Activated CD4-positive, alpha-beta T cell treated with anti-CD3 and anti-CD28 coated beads, Interleukin-2, amount 10 ng/mL, durations not matched to agents 7 days and 5 days (primary cell): ENCODE data around the gene MIA2. TPM values are rescaled to one million over a fixed set of nuclear protein-coding genes. Genes with fewer than 3 reads are reported as not detected.
A peak's percentile ranks its signal among the peaks of the same experiment; 100 is the strongest.
"Not testable (repeated sequence)": the region's sequence is repeated elsewhere in the genome, so short reads cannot be mapped to it uniquely, and the experiment has no call there.

ENCODE experiments used
- CTCF ChIA-PET: fragments of 350-600 bp; sonication (Branson Sonifier 250); formaldehyde crosslinking; loops from one replicate; lab custom pipeline; 2021; ENCODE audit warnings: antibody characterized with exemption; lab: Charles Lee
- POLR2A ChIA-PET: fragments of 350-600 bp; sonication (Branson Sonifier 250); formaldehyde crosslinking; loops from one replicate; lab custom pipeline; 2021; ENCODE audit warnings: antibody characterized with exemption; lab: Charles Lee
- DNase-seq: peaks from one replicate; pipeline ENCODE4 v3.0.0-alpha.2; 2020
- H3K27ac Mint-ChIP-seq: one replicate; pipeline ENCODE4 v1.8.0; 2021; ENCODE audit warnings: mild to moderate bottlenecking, moderate library complexity, mixed read lengths
- H3K27me3 Mint-ChIP-seq: one replicate; pipeline ENCODE4 v1.8.0; 2021; ENCODE audit warnings: mixed read lengths
- H3K36me3 Mint-ChIP-seq: one replicate; pipeline ENCODE4 v1.8.0; 2021; ENCODE audit warnings: low read depth, mixed read lengths
- H3K4me1 Mint-ChIP-seq: one replicate; pipeline ENCODE4 v1.8.0; 2021; ENCODE audit warnings: mixed read lengths
- H3K4me3 Mint-ChIP-seq: one replicate; pipeline ENCODE4 v1.8.0; 2021; ENCODE audit warnings: mild to moderate bottlenecking, moderate library complexity, mixed read lengths
- H3K9me3 Mint-ChIP-seq: one replicate; pipeline ENCODE4 v1.8.0; 2021; ENCODE audit warnings: mixed read lengths
- total RNA-seq, 2 experiments: library from RNA; stranded (reverse); gene quantifications; one replicate each; pipeline ENCODE4 v1.2.3, GENCODE V29; 2021

MIA2 gene
- total RNA-seq, 2 experiments from 2014 or later, result 25.5 to 28.2 TPM

DNA sequence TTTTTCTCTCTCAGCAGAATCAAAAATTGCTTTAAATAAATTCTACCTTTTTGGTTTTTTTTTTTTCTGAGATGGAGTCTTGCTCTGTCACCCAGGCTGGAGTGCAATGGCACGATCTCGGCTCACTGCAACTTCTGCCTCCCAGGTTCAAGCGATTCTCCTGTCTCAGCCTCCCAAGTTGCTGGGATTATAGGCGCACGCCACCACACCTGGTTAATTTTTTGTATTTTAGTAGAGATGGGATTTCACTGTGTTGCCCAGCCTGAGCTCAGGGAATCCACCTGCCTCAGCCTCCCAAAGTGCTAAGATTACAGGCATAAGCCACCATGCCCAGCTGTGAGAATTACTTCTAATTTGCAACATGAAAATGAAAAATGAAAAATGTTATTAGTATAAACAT, 1.3 kb downstream of the MIA2 start:
- H3K27ac Mint-ChIP-seq, H3K4me3 Mint-ChIP-seq, H3K36me3 Mint-ChIP-seq, DNase-seq, H3K9me3 Mint-ChIP-seq, H3K27me3 Mint-ChIP-seq, POLR2A ChIA-PET: not testable (repeated sequence)
- CTCF ChIA-PET, result interaction anchor here (0.6 kb wide), 1 partner anchor 232 kb away, joined by 3 read pairs; no protein-coding TSS in a partner anchor
- peaks cover 35% of the 10 kb centered on the region for H3K4me1 Mint-ChIP-seq

DNA sequence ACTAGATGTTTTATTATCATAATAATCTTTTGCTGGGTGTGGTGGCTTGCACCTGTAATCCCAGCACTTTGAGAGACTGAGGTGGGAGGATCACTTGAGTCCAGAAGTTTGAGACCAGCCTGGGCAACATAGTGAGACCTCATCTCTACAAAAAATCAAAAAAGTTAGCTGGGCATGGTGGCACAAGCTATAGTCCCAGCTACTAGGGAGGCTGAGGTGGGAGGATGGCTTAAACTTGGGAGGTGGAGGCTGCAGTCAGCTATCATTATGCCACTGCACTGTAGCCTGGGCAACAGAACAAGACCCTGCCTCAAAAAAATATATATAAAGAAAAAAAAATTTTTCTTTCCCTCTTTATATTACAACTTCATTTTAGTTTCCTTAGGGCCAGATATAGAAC, 1.8 kb downstream of the MIA2 start:
- H3K27me3 Mint-ChIP-seq, H3K9me3 Mint-ChIP-seq, H3K27ac Mint-ChIP-seq, POLR2A ChIA-PET, DNase-seq, H3K4me3 Mint-ChIP-seq, H3K36me3 Mint-ChIP-seq: not testable (repeated sequence)
- CTCF ChIA-PET, result interaction anchor here (0.8 kb wide), 1 partner anchor 9 kb away, joined by 3 read pairs; no protein-coding TSS in a partner anchor
- peaks cover 32% of the 10 kb centered on the region for H3K4me1 Mint-ChIP-seq

DNA sequence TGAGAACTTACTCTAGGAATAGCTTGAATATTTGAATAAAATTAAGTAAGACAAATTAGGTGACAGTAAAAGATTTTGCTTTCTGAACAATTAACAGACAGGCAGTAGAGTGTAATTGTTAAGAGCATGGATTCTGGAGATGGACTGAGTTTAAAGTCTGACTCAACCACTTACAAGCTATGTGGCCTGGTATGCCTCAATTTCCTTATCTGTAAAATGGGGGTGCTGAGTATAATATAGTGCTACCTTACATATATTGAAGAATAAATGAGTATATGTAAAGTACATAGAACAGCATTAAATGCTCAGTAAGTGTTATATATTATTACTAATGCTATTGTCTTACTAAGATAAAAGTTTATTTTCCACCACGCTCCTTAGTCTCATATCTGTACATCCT, 7.1 kb downstream of the MIA2 start:
- H3K4me1 Mint-ChIP-seq, result peaks cover 8% of the 10 kb centered on the region
- H3K27me3 Mint-ChIP-seq, result no peaks in the 10 kb centered on the region
- POLR2A ChIA-PET, result no interaction called here
- no peaks in the 10 kb centered on the region for H3K36me3 Mint-ChIP-seq
- DNase-seq, result no peak
- CTCF ChIA-PET, result no interaction called here
- no peak overlapping the region for H3K4me3 Mint-ChIP-seq
- H3K9me3 Mint-ChIP-seq, result no peaks in the 10 kb centered on the region
- no peak overlapping the region for H3K27ac Mint-ChIP-seq

DNA sequence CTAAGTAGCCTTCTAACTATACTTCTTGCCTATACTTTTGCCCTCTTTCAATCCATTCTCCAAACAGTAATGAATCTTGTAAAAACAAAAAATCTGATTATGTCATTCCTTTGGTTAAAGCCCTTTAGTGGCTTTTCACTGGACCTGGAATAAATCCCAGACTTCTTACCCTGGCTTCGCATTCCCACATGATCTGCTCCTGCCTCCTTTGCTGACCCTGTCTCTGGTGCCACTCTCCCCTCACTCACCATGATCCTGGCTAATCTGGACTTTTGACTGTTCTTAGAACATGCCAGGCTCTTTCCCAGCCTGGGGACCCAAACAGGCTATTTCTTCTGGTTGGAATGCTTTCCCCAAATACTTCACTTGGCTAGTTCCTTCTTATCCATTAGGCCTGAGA, 7.9 kb downstream of the MIA2 start:
- Mint-ChIP-seq H3K27me3 (no peaks in the 10 kb centered on the region), H3K4me3 (no peak overlapping the region), H3K27ac (no peak overlapping the region), H3K4me1 (peaks cover 2% of the 10 kb centered on the region), H3K9me3 (no peaks in the 10 kb centered on the region), H3K36me3 (no peaks in the 10 kb centered on the region)
- DNase-seq, result no peak
- CTCF ChIA-PET, result interaction anchor here (0.6 kb wide), 1 partner anchor 79 kb away, joined by 5 read pairs; no protein-coding TSS in a partner anchor
- POLR2A ChIA-PET, result no interaction called here

DNA sequence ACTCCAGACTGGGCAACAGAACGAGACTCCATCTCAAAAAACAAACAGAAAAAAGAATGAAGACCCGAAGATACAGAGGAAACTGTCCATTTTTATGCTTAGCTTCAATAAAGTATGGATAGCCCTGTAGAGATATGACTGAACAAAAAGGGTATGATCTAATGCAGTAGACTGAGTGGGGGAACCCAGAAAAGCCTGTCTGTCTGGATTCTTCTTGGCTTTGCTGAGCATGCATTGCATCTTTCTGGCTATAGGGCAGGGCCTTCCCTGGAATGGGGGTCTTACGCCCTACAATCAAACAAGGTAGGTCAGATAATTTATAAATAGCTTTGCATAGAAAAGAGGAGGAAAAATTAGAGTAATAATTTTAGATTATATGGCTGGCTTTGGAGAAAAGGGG, 10.1 kb downstream of the MIA2 start:
- POLR2A ChIA-PET, result no interaction called here
- DNase-seq, result no peak
- Mint-ChIP-seq H3K4me1 (no peaks in the 10 kb centered on the region), H3K4me3 (no peak overlapping the region), H3K9me3 (no peaks in the 10 kb centered on the region), H3K27me3 (peaks cover 8% of the 10 kb centered on the region), H3K36me3 (no peaks in the 10 kb centered on the region), H3K27ac (peak overlapping the region; percentile 57)
- CTCF ChIA-PET, result interaction anchor here (1.3 kb wide), 1 partner anchor 10 kb away, joined by 3 read pairs; no protein-coding TSS in a partner anchor

DNA sequence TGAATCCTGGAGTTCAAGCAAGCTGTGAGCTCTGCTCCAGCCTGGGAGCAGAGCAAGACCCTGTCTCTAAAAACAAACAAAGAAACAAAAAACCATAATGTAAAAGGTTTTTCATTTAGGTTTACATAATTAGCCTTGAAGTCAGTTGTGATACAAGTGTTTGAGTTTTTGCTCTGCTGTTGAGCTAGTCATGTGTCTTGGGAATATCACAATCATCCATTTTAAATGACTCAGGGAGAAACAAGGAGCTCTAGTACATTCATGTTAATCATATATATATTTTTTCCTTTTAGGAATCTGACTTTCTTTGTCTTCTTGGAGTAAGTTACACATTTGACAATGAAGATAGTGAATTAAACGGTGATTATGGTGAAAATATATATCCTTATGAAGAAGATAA, 12.9 kb downstream of the MIA2 start:
- CTCF ChIA-PET, result interaction anchor here (0.7 to 1.3 kb wide), 4 partner anchors 9 to 22 kb away, joined by 3 to 5 read pairs (median 3); no protein-coding TSS in a partner anchor
- POLR2A ChIA-PET, result no interaction called here
- Mint-ChIP-seq H3K9me3 (no peaks in the 10 kb centered on the region), H3K27ac (no peak overlapping the region), H3K4me3 (no peak overlapping the region), H3K27me3 (peaks cover 11% of the 10 kb centered on the region), H3K36me3 (no peaks in the 10 kb centered on the region), H3K4me1 (no peaks in the 10 kb centered on the region)
- no peak for DNase-seq

DNA sequence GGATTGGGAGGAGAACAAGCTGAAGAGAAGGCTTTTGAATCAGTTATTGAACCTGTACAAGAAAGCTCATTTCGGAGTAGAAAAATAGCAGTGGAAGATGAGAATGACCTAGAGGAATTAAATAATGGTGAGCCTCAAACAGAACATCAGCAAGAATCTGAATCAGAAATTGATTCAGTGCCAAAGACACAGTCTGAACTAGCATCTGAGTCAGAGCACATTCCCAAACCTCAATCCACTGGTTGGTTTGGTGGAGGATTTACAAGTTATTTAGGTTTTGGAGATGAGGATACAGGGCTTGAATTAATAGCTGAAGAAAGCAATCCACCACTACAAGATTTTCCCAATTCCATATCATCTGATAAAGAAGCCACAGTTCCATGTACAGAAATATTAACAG, 13.5 kb downstream of the MIA2 start:
- DNase-seq, result no peak
- Mint-ChIP-seq H3K27me3 (peaks cover 11% of the 10 kb centered on the region), H3K9me3 (no peaks in the 10 kb centered on the region), H3K4me1 (no peaks in the 10 kb centered on the region), H3K4me3 (no peak overlapping the region), H3K36me3 (no peaks in the 10 kb centered on the region), H3K27ac (no peak overlapping the region)
- POLR2A ChIA-PET, result no interaction called here
- CTCF ChIA-PET, result interaction anchor here (0.7 to 1.3 kb wide), 4 partner anchors 10 to 21 kb away, joined by 3 to 5 read pairs (median 3); no protein-coding TSS in a partner anchor

DNA sequence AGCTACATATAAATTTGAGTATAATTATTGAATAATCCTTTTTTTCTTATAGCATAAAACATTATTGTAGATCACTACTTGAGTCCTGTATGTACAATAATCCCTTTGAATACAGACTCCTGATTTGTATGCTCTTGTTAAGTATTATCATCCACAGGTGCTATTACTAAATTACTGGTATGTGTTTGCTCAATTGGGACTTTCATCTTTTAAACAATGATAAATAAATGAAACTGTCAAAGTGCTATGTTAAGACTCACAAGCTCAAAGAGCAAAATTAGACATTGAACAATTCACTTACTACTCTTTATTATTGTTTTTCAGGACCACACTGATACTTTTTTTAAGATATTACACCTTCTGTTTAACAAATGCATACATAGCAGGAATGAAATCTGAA, 17.8 kb downstream of the MIA2 start:
- Mint-ChIP-seq H3K36me3 (peaks cover 1% of the 10 kb centered on the region), H3K27me3 (peaks cover 11% of the 10 kb centered on the region), H3K4me1 (no peaks in the 10 kb centered on the region), H3K27ac (no peak overlapping the region), H3K9me3 (no peaks in the 10 kb centered on the region), H3K4me3 (no peak overlapping the region)
- ChIA-PET POLR2A (no interaction called here), CTCF (no interaction called here)
- DNase-seq, result no peak

DNA sequence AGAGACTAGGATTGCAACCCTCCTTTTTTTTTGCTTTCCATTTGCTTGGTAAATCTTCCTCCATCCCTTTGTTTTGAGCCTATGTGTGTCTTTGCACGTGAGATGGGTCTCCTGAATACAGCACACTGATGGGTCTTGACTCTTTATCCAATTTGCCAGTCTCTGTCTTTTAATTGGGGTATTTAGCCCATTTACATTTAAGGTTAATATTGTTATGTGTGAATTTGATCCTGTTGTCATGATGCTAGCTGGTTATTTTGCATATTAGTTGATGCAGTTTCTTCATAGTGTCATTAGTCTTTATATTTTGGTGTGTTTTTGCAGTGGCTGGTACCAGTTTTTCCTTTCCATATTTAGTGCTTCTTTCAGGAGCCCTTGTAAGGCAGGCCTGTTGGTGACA, 23.7 kb downstream of the MIA2 start:
- CTCF ChIA-PET, result interaction anchor here (1.7 kb wide), 1 partner anchor 10 kb away, joined by 4 read pairs; no protein-coding TSS in a partner anchor
- H3K27ac Mint-ChIP-seq, H3K27me3 Mint-ChIP-seq, DNase-seq, POLR2A ChIA-PET, H3K4me1 Mint-ChIP-seq, H3K4me3 Mint-ChIP-seq: not testable (repeated sequence)
- H3K36me3 Mint-ChIP-seq, result peaks cover 10% of the 10 kb centered on the region
- peaks cover 11% of the 10 kb centered on the region for H3K9me3 Mint-ChIP-seq

DNA sequence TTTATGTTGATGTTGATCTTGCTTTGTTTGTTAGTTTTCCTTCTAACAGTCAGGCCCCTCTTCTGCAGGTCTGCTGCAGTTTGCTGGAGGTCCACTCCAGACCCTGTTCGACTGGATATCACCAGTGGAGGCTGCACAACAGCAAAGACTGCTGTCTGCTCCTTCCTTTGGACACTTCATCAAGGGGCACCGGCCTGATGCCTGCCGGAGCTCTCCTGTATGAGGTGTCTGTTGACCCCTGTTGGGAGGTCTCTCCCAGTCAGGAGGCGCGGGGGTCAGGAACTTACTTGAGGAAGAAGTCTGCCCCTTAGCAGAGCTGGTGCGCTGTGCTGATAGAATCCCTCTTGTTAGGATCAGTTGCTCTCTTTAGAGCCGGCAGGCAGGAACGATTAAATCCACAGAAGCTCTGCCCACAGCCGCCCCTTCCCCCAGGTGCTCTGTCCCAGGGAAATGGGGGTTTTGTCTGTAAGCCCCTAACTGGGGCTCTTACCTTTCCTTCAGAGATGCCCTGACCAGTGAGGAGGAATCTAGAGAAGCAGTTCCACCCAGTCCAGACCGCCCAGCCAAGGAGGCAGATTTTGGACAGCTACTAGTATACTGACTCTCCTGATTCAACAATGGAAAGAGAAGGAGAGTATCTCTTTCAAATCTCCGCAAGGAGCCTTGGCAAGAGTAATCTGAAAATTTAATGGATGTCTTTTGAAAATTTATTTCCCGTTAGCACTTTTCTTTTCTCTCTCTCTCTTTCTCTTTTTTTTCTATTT, 25.2 kb downstream of the MIA2 start:
- H3K27ac Mint-ChIP-seq, result no peak overlapping the region
- no peak for DNase-seq
- peaks cover 16% of the 10 kb centered on the region for H3K36me3 Mint-ChIP-seq
- no peaks in the 10 kb centered on the region for H3K4me1 Mint-ChIP-seq
- H3K4me3 Mint-ChIP-seq, result no peak overlapping the region
- CTCF ChIA-PET, result no interaction called here
- POLR2A ChIA-PET, result no interaction called here
- no peaks in the 10 kb centered on the region for H3K27me3 Mint-ChIP-seq
- peaks cover 14% of the 10 kb centered on the region for H3K9me3 Mint-ChIP-seq

DNA sequence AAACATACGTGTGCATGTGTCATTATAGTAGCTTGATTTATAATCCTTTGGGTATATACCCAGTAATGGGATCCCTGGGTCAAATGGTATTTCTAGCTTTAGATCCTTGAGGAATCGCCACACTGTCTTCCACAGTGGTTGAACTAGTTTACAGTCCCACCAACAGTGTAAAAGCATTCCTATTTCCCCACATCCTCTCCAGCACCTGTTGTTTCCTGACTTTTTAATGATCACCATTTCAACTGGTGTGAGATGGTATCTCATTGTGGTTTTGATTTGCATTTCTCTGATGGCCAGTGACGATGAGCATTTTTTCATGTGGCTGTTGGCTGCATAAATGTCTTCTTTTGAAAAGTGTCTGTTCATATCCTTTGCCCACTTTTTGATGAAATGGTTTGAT, 26.4 kb downstream of the MIA2 start:
- H3K9me3 Mint-ChIP-seq, result peaks cover 19% of the 10 kb centered on the region
- H3K4me3 Mint-ChIP-seq, DNase-seq, H3K27ac Mint-ChIP-seq, POLR2A ChIA-PET, H3K27me3 Mint-ChIP-seq, H3K4me1 Mint-ChIP-seq, CTCF ChIA-PET: not testable (repeated sequence)
- H3K36me3 Mint-ChIP-seq, result peaks cover 16% of the 10 kb centered on the region

DNA sequence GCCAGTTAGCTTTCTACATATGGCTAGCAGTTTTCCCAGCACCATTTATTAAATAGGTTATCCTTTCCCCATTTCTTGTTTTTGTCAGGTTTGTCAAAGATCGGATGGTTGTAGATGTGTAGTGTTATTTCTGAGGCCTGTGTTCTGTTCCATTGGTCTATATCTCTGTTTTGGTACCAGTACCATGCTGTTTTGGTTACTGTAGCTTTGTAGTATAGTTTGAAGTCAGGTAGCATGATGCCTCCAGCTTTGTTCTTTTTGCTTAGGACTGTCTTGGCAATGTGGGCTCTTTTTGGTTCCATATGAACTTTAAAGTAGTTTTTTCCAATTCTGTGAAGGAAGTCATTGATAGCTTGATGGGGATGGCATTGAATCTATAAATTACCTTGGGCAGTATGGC, 28.5 kb downstream of the MIA2 start:
- H3K4me1 Mint-ChIP-seq, result peaks cover 15% of the 10 kb centered on the region
- peaks cover 14% of the 10 kb centered on the region for H3K9me3 Mint-ChIP-seq
- H3K4me3 Mint-ChIP-seq, H3K27ac Mint-ChIP-seq, DNase-seq, POLR2A ChIA-PET, CTCF ChIA-PET, H3K27me3 Mint-ChIP-seq: not testable (repeated sequence)
- H3K36me3 Mint-ChIP-seq, result peaks cover 15% of the 10 kb centered on the region

DNA sequence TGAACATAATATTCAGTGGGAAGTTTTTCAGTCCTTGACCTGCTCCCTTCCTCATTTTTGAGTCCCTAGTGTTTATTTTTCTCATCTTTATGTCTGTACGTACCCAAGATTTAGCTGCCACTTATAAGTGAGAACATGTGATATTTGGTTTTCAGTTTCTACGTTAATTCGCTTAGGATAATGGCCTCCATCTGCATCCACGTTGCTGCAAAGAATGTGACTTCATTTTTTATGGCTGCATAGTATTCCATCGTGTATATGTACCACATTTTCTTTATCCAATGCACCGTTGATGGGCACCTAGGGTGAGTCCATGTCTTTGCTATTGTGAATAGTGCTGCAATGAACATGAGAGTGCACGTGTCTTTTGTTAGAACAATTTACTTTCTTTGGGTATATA, 30.3 kb downstream of the MIA2 start:
- CTCF ChIA-PET, result no interaction called here
- Mint-ChIP-seq H3K4me1 (peaks cover 25% of the 10 kb centered on the region), H3K9me3 (peaks cover 14% of the 10 kb centered on the region), H3K4me3 (no peak overlapping the region), H3K27ac (no peak overlapping the region), H3K27me3 (no peaks in the 10 kb centered on the region), H3K36me3 (peaks cover 13% of the 10 kb centered on the region)
- POLR2A ChIA-PET, result no interaction called here
- DNase-seq, result no peak
